Stimulated activated memory B cell treated with anti-CD40 and anti-IgM and Interleukin-4, amounts not matched to agents 10 μg/mL and 1 μg/mL and 100 μg/mL, for 72 hours (primary cell): ENCODE data around the gene IGSF11.

Experiments
- ATAC-seq: fragments of 150-1000 bp; cut with Tn5 transposase; 2 replicates; pipeline ENCODE4 v1.10.0; 2021
- H3K27ac Mint-ChIP-seq: one replicate; pipeline ENCODE4 v1.8.0; 2022; ENCODE audit warnings: mild to moderate bottlenecking, mixed read lengths
- H3K27me3 Mint-ChIP-seq: one replicate; pipeline ENCODE4 v1.8.0; 2022; ENCODE audit warnings: mixed read lengths
- H3K36me3 Mint-ChIP-seq: one replicate; pipeline ENCODE4 v1.8.0; 2022; ENCODE audit warnings: mixed read lengths
- H3K4me1 Mint-ChIP-seq: one replicate; pipeline ENCODE4 v1.8.0; 2022; ENCODE audit warnings: mixed read lengths
- H3K4me3 Mint-ChIP-seq: one replicate; pipeline ENCODE4 v1.8.0; 2022; ENCODE audit warnings: mild to moderate bottlenecking, moderate library complexity, mixed read lengths
- H3K9me3 Mint-ChIP-seq: one replicate; pipeline ENCODE4 v1.8.0; 2022; ENCODE audit warnings: mixed read lengths

Gene IGSF11

GRCh38 chr3:118942671-118943070 lies 92.0 kb downstream of the IGSF11 start:
- H3K4me1 Mint-ChIP-seq = no peaks in the 10 kb centered on the region
- no peaks in the 10 kb centered on the region for H3K36me3 Mint-ChIP-seq
- no peak overlapping the region for H3K27ac Mint-ChIP-seq
- no peak for ATAC-seq
- peaks cover 9% of the 10 kb centered on the region for H3K9me3 Mint-ChIP-seq
- no peak overlapping the region for H3K4me3 Mint-ChIP-seq
- H3K27me3 Mint-ChIP-seq = peaks cover 14% of the 10 kb centered on the region

- H3K27ac Mint-ChIP-seq = no peak overlapping the region
- peaks cover 14% of the 10 kb centered on the region for H3K27me3 Mint-ChIP-seq
- no peak overlapping the region for H3K4me3 Mint-ChIP-seq
These were observed 92.5 kb downstream of the IGSF11 start for GRCh38 chr3:118942195-118942594.

GRCh38 chr3:118941236-118941635 lies 93.4 kb downstream of the IGSF11 start:
- no peak for ATAC-seq
- Mint-ChIP-seq H3K9me3 (peaks cover 9% of the 10 kb centered on the region), H3K36me3 (no peaks in the 10 kb centered on the region), H3K4me3 (no peak overlapping the region), H3K27ac (no peak overlapping the region), H3K4me1 (no peaks in the 10 kb centered on the region), H3K27me3 (peaks cover 14% of the 10 kb centered on the region)

More at GRCh38 chr3:118942195-118942594, 92.5 kb downstream of the IGSF11 start:
- ATAC-seq = no peak
- Mint-ChIP-seq H3K36me3 (no peaks in the 10 kb centered on the region), H3K9me3 (peaks cover 9% of the 10 kb centered on the region), H3K4me1 (no peaks in the 10 kb centered on the region)

GRCh38 chr3:118938183-118938961 lies 96.3 kb downstream of the IGSF11 start:
- no peak overlapping the region for H3K4me3 Mint-ChIP-seq

GRCh38 chr3:118936811-118937210 lies 97.8 kb downstream of the IGSF11 start:
- H3K36me3 Mint-ChIP-seq = no peaks in the 10 kb centered on the region
- H3K27ac Mint-ChIP-seq = no peak overlapping the region
- H3K4me1 Mint-ChIP-seq = no peaks in the 10 kb centered on the region

More at GRCh38 chr3:118938183-118938961, 96.3 kb downstream of the IGSF11 start:
- no peak for ATAC-seq
- Mint-ChIP-seq H3K4me1 (no peaks in the 10 kb centered on the region), H3K27ac (no peak overlapping the region), H3K36me3 (no peaks in the 10 kb centered on the region), H3K27me3 (no peaks in the 10 kb centered on the region), H3K9me3 (peaks cover 9% of the 10 kb centered on the region)

GRCh38 chr3:118932822-118933558 lies 101.7 kb downstream of the IGSF11 start:
- no peaks in the 10 kb centered on the region for H3K4me1 Mint-ChIP-seq
- no peaks in the 10 kb centered on the region for H3K36me3 Mint-ChIP-seq
- H3K27ac Mint-ChIP-seq = no peak overlapping the region
- no peak for ATAC-seq
- H3K27me3 Mint-ChIP-seq = no peaks in the 10 kb centered on the region
- no peak overlapping the region for H3K4me3 Mint-ChIP-seq
- H3K9me3 Mint-ChIP-seq = no peaks in the 10 kb centered on the region

More at GRCh38 chr3:118936811-118937210, 97.8 kb downstream of the IGSF11 start:
- H3K4me3 Mint-ChIP-seq = no peak overlapping the region
- H3K9me3 Mint-ChIP-seq = peaks cover 9% of the 10 kb centered on the region
- H3K27me3 Mint-ChIP-seq = no peaks in the 10 kb centered on the region
- ATAC-seq = no peak

GRCh38 chr3:118931996-118932395 lies 102.7 kb downstream of the IGSF11 start:
- no peaks in the 10 kb centered on the region for H3K27me3 Mint-ChIP-seq
- H3K4me3 Mint-ChIP-seq = no peak overlapping the region
- H3K27ac Mint-ChIP-seq = no peak overlapping the region
- no peaks in the 10 kb centered on the region for H3K4me1 Mint-ChIP-seq
- no peak for ATAC-seq
- H3K36me3 Mint-ChIP-seq = no peaks in the 10 kb centered on the region
- H3K9me3 Mint-ChIP-seq = no peaks in the 10 kb centered on the region

GRCh38 chr3:118927449-118927848 lies 107.2 kb downstream of the IGSF11 start:
- ATAC-seq = no peak

GRCh38 chr3:118912188-118912587 lies 122.5 kb downstream of the IGSF11 start:
- no peaks in the 10 kb centered on the region for H3K9me3 Mint-ChIP-seq
- H3K4me3 Mint-ChIP-seq = no peak overlapping the region
- H3K27ac Mint-ChIP-seq = no peak overlapping the region
- peaks cover 39% of the 10 kb centered on the region for H3K27me3 Mint-ChIP-seq
- no peak for ATAC-seq
- no peaks in the 10 kb centered on the region for H3K36me3 Mint-ChIP-seq
- no peaks in the 10 kb centered on the region for H3K4me1 Mint-ChIP-seq

More at GRCh38 chr3:118927449-118927848, 107.2 kb downstream of the IGSF11 start:
- H3K4me3 Mint-ChIP-seq = no peak overlapping the region
- no peaks in the 10 kb centered on the region for H3K36me3 Mint-ChIP-seq
- no peaks in the 10 kb centered on the region for H3K9me3 Mint-ChIP-seq
- no peaks in the 10 kb centered on the region for H3K4me1 Mint-ChIP-seq
- H3K27me3 Mint-ChIP-seq = no peaks in the 10 kb centered on the region
- no peak overlapping the region for H3K27ac Mint-ChIP-seq

GRCh38 chr3:118910332-118910731 lies 124.3 kb downstream of the IGSF11 start:
- ATAC-seq = no peak
- Mint-ChIP-seq H3K9me3 (no peaks in the 10 kb centered on the region), H3K36me3 (no peaks in the 10 kb centered on the region), H3K4me3 (no peak overlapping the region), H3K4me1 (no peaks in the 10 kb centered on the region), H3K27ac (no peak overlapping the region), H3K27me3 (peaks cover 39% of the 10 kb centered on the region)

- no peaks in the 10 kb centered on the region for H3K36me3 Mint-ChIP-seq
- H3K9me3 Mint-ChIP-seq = no peaks in the 10 kb centered on the region
- no peak overlapping the region for H3K4me3 Mint-ChIP-seq
- H3K27ac Mint-ChIP-seq = no peak overlapping the region
- ATAC-seq = no peak
- H3K4me1 Mint-ChIP-seq = no peaks in the 10 kb centered on the region
- peaks cover 39% of the 10 kb centered on the region for H3K27me3 Mint-ChIP-seq
These were observed 124.9 kb downstream of the IGSF11 start for GRCh38 chr3:118909763-118910162.

- Mint-ChIP-seq H3K27ac (no peak overlapping the region), H3K36me3 (no peaks in the 10 kb centered on the region), H3K4me3 (no peak overlapping the region), H3K4me1 (no peaks in the 10 kb centered on the region), H3K9me3 (no peaks in the 10 kb centered on the region), H3K27me3 (peaks cover 26% of the 10 kb centered on the region)
- no peak for ATAC-seq
These were observed 126.7 kb downstream of the IGSF11 start for GRCh38 chr3:118907909-118908308.

- H3K4me3 Mint-ChIP-seq = no peak overlapping the region
- H3K4me1 Mint-ChIP-seq = no peaks in the 10 kb centered on the region
- ATAC-seq = no peak
- peaks cover 15% of the 10 kb centered on the region for H3K27me3 Mint-ChIP-seq
- no peaks in the 10 kb centered on the region for H3K9me3 Mint-ChIP-seq
- no peak overlapping the region for H3K27ac Mint-ChIP-seq
- no peaks in the 10 kb centered on the region for H3K36me3 Mint-ChIP-seq
These were observed 133.7 kb downstream of the IGSF11 start for GRCh38 chr3:118900737-118901525.

GRCh38 chr3:118890206-118890605 lies 144.4 kb downstream of the IGSF11 start:
- H3K9me3 Mint-ChIP-seq = no peaks in the 10 kb centered on the region
- no peak for ATAC-seq
- H3K27ac Mint-ChIP-seq = no peak overlapping the region
- no peaks in the 10 kb centered on the region for H3K36me3 Mint-ChIP-seq
- H3K4me3 Mint-ChIP-seq = no peak overlapping the region
- H3K27me3 Mint-ChIP-seq = peaks cover 44% of the 10 kb centered on the region
- H3K4me1 Mint-ChIP-seq = no peaks in the 10 kb centered on the region

- H3K9me3 Mint-ChIP-seq = no peaks in the 10 kb centered on the region
- H3K4me1 Mint-ChIP-seq = no peaks in the 10 kb centered on the region
- H3K27ac Mint-ChIP-seq = no peak overlapping the region
- no peak for ATAC-seq
- H3K27me3 Mint-ChIP-seq = peaks cover 43% of the 10 kb centered on the region
- H3K4me3 Mint-ChIP-seq = no peak overlapping the region
- H3K36me3 Mint-ChIP-seq = no peaks in the 10 kb centered on the region
These were observed 145.0 kb downstream of the IGSF11 start for GRCh38 chr3:118889691-118890090.
